ENCODE results near the gene WWC1. TPM values are rescaled to one million over a fixed set of nuclear protein-coding genes. Genes with fewer than 3 reads are reported as not detected.

WWC1 gene
- polyA plus RNA-seq (2013, experiment 1 of 4): 21.7 TPM
- polyA plus RNA-seq (2013, experiment 2 of 4): 16.5 TPM
- polyA plus RNA-seq (2013, experiment 3 of 4): 15.1 TPM
- 14.3 TPM for polyA plus RNA-seq (2013, experiment 4 of 4)

GRCh38 chr5:168291342-168291963 is at the start of gene WWC1:
TSS of gene WWC1 (plus strand) at chr5:168291645. CDS start at chr5:168292153, 508 bp downstream.
- H3K27ac ChIP-seq (ENCODE audit: insufficient read depth, low read depth, low read length, poor library complexity, severe bottlenecking): no peak within 1 kb of the TSS
- 0% methylated on average over 77 of the region's 77 CpGs for WGBS, 2 experiments
- peaks cover 21% of the 10 kb centered on the region for H3K4me1 ChIP-seq (ENCODE audit: control insufficient read depth, insufficient read depth, low read length)
- H3K9me3 ChIP-seq (ENCODE audit: control insufficient read depth, low read length): no peaks in the 10 kb centered on the region
- H3K36me3 ChIP-seq (ENCODE audit: control insufficient read depth, insufficient read depth, low read length): no peaks in the 10 kb centered on the region
- H3K4me3 ChIP-seq (ENCODE audit: insufficient read depth, low read depth, low read length): peak within 1 kb of the TSS; percentile 57
- peaks cover 8% of the 10 kb centered on the region for H3K27me3 ChIP-seq (ENCODE audit: control insufficient read depth, insufficient read depth, low read length, poor library complexity, severe bottlenecking)

- Histone ChIP-seq H3K27ac (ENCODE audit: insufficient read depth, low read depth, low read length, poor library complexity, severe bottlenecking) (no peak overlapping the region), H3K9me3 (ENCODE audit: control insufficient read depth, low read length) (no peaks in the 10 kb centered on the region), H3K27me3 (ENCODE audit: control insufficient read depth, insufficient read depth, low read length, poor library complexity, severe bottlenecking) (no peaks in the 10 kb centered on the region), H3K36me3 (ENCODE audit: control insufficient read depth, insufficient read depth, low read length) (peaks cover 3% of the 10 kb centered on the region), H3K4me1 (ENCODE audit: control insufficient read depth, insufficient read depth, low read length) (no peaks in the 10 kb centered on the region), H3K4me3 (ENCODE audit: insufficient read depth, low read depth, low read length) (no peak overlapping the region)
- WGBS, 2 experiments: 90 to 93% methylated on average over 13 of the region's 13 CpGs
Observed at GRCh38 chr5:168244838-168245559, 46.4 kb upstream of the WWC1 start.

- no peaks in the 10 kb centered on the region for H3K4me1 ChIP-seq (ENCODE audit: control insufficient read depth, insufficient read depth, low read length)
- H3K9me3 ChIP-seq (ENCODE audit: control insufficient read depth, low read length): no peaks in the 10 kb centered on the region
- H3K27me3 ChIP-seq (ENCODE audit: control insufficient read depth, insufficient read depth, low read length, poor library complexity, severe bottlenecking): no peaks in the 10 kb centered on the region
- H3K4me3 ChIP-seq (ENCODE audit: insufficient read depth, low read depth, low read length): no peak overlapping the region
- H3K36me3 ChIP-seq (ENCODE audit: control insufficient read depth, insufficient read depth, low read length): peaks cover 3% of the 10 kb centered on the region
- H3K27ac ChIP-seq (ENCODE audit: insufficient read depth, low read depth, low read length, poor library complexity, severe bottlenecking): no peak overlapping the region
Observed at GRCh38 chr5:168249923-168250322, 41.5 kb upstream of the WWC1 start.

DNA sequence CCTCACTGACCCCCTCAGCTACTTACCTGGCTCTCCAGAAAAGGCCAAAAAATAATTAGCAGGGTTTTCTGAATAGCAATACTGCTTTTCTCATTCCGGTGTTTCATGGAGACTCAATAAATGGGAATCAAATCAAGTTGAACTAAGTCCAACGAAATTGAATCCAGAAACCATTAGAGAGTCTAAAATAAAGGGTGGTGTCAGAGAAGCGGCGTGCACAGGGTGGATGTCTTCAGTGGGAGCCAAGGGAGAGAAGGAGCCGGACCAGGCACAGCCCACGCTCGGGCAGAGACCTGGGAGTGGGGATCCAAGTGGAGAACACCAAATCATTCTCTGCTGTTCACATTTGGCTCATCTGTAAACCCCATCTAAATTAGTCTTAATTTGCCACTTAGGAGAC is 40.2 kb upstream of the WWC1 start:
- H3K4me1 ChIP-seq (ENCODE audit: control insufficient read depth, insufficient read depth, low read length): no peaks in the 10 kb centered on the region
- H3K27me3 ChIP-seq (ENCODE audit: control insufficient read depth, insufficient read depth, low read length, poor library complexity, severe bottlenecking): no peaks in the 10 kb centered on the region
- no peak overlapping the region for H3K4me3 ChIP-seq (ENCODE audit: insufficient read depth, low read depth, low read length)
- peaks cover 3% of the 10 kb centered on the region for H3K36me3 ChIP-seq (ENCODE audit: control insufficient read depth, insufficient read depth, low read length)
- WGBS, 2 experiments: 87 to 88% methylated on average over 7 of the region's 7 CpGs
- no peaks in the 10 kb centered on the region for H3K9me3 ChIP-seq (ENCODE audit: control insufficient read depth, low read length)
- H3K27ac ChIP-seq (ENCODE audit: insufficient read depth, low read depth, low read length, poor library complexity, severe bottlenecking): peak overlapping the region; percentile 36

GRCh38 chr5:168254013-168254693 is 37.3 kb upstream of the WWC1 start:
- Histone ChIP-seq H3K9me3 (ENCODE audit: control insufficient read depth, low read length) (no peaks in the 10 kb centered on the region), H3K36me3 (ENCODE audit: control insufficient read depth, insufficient read depth, low read length) (no peaks in the 10 kb centered on the region)
- 94 to 97% methylated on average over 9 of the region's 9 CpGs for WGBS, 2 experiments

DNA sequence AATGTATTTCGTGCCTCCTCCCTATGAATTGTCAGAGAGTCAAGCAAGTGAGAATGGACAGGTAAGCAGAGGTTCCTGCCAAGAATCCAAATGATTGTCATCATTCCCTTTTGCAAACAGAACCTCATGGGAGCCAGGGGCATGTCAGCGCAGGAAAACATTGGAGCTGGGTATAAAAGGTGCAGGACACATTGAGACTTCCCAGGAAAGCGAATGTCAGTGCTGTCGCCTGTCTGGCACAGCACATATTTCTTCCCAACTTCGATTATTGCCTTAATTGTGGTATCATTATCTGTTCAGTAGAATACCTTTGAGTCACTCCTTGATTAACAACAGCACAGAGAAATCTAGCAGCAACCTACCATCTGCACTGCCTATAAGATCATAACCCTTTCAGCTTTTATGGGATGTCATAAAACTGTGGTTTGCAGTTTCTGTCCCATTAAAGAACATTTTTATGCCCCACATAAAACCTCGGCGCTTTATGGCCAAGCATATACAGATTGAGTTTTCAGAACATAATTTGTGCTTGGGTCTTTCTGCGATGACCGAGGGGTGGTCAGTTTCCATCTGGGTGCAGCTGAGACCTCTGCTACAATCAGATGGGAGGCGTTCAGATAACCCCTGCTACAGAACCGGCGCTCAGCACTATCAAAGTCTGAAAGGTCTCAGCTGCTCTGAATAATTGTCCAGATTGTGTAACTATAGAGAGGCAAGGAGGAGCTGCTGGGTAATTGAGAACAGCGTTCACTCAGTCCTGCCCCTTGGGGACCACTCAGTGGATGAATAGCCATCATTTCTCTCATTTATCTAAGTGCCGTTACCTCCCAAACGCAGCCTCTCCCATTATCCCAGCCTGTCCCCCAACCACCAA is 30.9 kb upstream of the WWC1 start:
- no peaks in the 10 kb centered on the region for H3K27me3 ChIP-seq (ENCODE audit: control insufficient read depth, insufficient read depth, low read length, poor library complexity, severe bottlenecking)
- no peak overlapping the region for H3K4me3 ChIP-seq (ENCODE audit: insufficient read depth, low read depth, low read length)
- H3K36me3 ChIP-seq (ENCODE audit: control insufficient read depth, insufficient read depth, low read length): peaks cover 8% of the 10 kb centered on the region
- no peak overlapping the region for H3K27ac ChIP-seq (ENCODE audit: insufficient read depth, low read depth, low read length, poor library complexity, severe bottlenecking)
- WGBS, 2 experiments: 95 to 96% methylated on average over 15 of the region's 15 CpGs
- H3K9me3 ChIP-seq (ENCODE audit: control insufficient read depth, low read length): no peaks in the 10 kb centered on the region
- peaks cover 7% of the 10 kb centered on the region for H3K4me1 ChIP-seq (ENCODE audit: control insufficient read depth, insufficient read depth, low read length)

More at GRCh38 chr5:168254013-168254693, 37.3 kb upstream of the WWC1 start:
- Histone ChIP-seq H3K4me3 (ENCODE audit: insufficient read depth, low read depth, low read length) (no peak overlapping the region), H3K27ac (ENCODE audit: insufficient read depth, low read depth, low read length, poor library complexity, severe bottlenecking) (no peak overlapping the region), H3K4me1 (ENCODE audit: control insufficient read depth, insufficient read depth, low read length) (no peaks in the 10 kb centered on the region), H3K27me3 (ENCODE audit: control insufficient read depth, insufficient read depth, low read length, poor library complexity, severe bottlenecking) (no peaks in the 10 kb centered on the region)

DNA sequence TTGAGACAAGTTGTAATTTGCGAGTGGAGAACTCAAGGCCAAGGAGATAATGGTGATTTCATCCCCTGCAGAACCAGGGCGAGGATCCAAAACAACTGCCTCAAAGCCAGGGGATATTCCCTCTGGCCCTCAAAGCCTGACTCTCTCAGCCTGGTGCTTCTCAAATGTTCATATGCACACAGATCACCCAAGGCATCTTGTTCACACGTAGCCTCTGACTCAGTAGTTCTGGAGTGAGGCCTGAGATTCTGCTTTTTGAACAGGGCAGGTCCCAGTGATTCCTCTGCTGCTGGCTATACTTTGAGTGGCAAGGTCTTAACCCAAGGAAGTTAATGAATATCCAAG is 30.2 kb upstream of the WWC1 start:
- no peaks in the 10 kb centered on the region for H3K27me3 ChIP-seq (ENCODE audit: control insufficient read depth, insufficient read depth, low read length, poor library complexity, severe bottlenecking)
- WGBS, 2 experiments: 80 to 84% methylated on average over 3 of the region's 3 CpGs
- H3K27ac ChIP-seq (ENCODE audit: insufficient read depth, low read depth, low read length, poor library complexity, severe bottlenecking): no peak overlapping the region

GRCh38 chr5:168262042-168262743 is 29.3 kb upstream of the WWC1 start:
- WGBS, 2 experiments: 91 to 93% methylated on average over 39 of the region's 39 CpGs

More for the DNA sequence above, 30.2 kb upstream of the WWC1 start:
- H3K4me3 ChIP-seq (ENCODE audit: insufficient read depth, low read depth, low read length): no peak overlapping the region
- peaks cover 7% of the 10 kb centered on the region for H3K4me1 ChIP-seq (ENCODE audit: control insufficient read depth, insufficient read depth, low read length)
- peaks cover 8% of the 10 kb centered on the region for H3K36me3 ChIP-seq (ENCODE audit: control insufficient read depth, insufficient read depth, low read length)
- no peaks in the 10 kb centered on the region for H3K9me3 ChIP-seq (ENCODE audit: control insufficient read depth, low read length)

DNA sequence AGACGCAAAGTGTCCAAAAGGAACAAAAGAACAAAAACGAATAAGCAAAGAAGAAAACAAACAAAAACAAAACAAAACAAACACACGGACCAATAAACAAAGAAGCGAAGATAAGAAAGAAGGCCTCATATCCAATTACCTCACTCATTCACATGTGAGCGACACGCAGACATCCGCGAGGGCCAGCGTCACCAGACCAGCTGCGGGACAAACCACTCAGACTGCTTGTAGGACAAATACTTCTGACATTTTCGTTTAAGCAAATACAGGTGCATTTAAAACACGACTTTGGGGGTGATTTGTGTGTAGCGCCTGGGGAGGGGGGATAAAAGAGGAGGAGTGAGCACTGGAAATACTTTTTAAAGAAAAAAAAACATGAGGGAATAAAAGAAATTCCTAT is 28.3 kb upstream of the WWC1 start:
- H3K36me3 ChIP-seq (ENCODE audit: control insufficient read depth, insufficient read depth, low read length): peaks cover 8% of the 10 kb centered on the region
- no peaks in the 10 kb centered on the region for H3K27me3 ChIP-seq (ENCODE audit: control insufficient read depth, insufficient read depth, low read length, poor library complexity, severe bottlenecking)
- no peak overlapping the region for H3K27ac ChIP-seq (ENCODE audit: insufficient read depth, low read depth, low read length, poor library complexity, severe bottlenecking)
- peaks cover 7% of the 10 kb centered on the region for H3K4me1 ChIP-seq (ENCODE audit: control insufficient read depth, insufficient read depth, low read length)
- H3K4me3 ChIP-seq (ENCODE audit: insufficient read depth, low read depth, low read length): no peak overlapping the region
- WGBS, 2 experiments: 83 to 87% methylated on average over 13 of the region's 13 CpGs
- no peaks in the 10 kb centered on the region for H3K9me3 ChIP-seq (ENCODE audit: control insufficient read depth, low read length)

More at GRCh38 chr5:168262042-168262743, 29.3 kb upstream of the WWC1 start:
- H3K27ac ChIP-seq (ENCODE audit: insufficient read depth, low read depth, low read length, poor library complexity, severe bottlenecking): no peak overlapping the region
- no peaks in the 10 kb centered on the region for H3K27me3 ChIP-seq (ENCODE audit: control insufficient read depth, insufficient read depth, low read length, poor library complexity, severe bottlenecking)
- H3K4me3 ChIP-seq (ENCODE audit: insufficient read depth, low read depth, low read length): no peak overlapping the region
- peaks cover 7% of the 10 kb centered on the region for H3K4me1 ChIP-seq (ENCODE audit: control insufficient read depth, insufficient read depth, low read length)
- peaks cover 8% of the 10 kb centered on the region for H3K36me3 ChIP-seq (ENCODE audit: control insufficient read depth, insufficient read depth, low read length)
- no peaks in the 10 kb centered on the region for H3K9me3 ChIP-seq (ENCODE audit: control insufficient read depth, low read length)

All from ectodermal cell (in vitro differentiated cells).